NCI-H2196 (cell line): Measurements from ENCODE around the gene DPP8.

Source experiments
- DNase-seq: peaks from one replicate; lab custom pipeline; 2025; ENCODE audit not compliant: unreplicated experiment; lab: John Stamatoyannopoulos, UW

DPP8 gene

DNA sequence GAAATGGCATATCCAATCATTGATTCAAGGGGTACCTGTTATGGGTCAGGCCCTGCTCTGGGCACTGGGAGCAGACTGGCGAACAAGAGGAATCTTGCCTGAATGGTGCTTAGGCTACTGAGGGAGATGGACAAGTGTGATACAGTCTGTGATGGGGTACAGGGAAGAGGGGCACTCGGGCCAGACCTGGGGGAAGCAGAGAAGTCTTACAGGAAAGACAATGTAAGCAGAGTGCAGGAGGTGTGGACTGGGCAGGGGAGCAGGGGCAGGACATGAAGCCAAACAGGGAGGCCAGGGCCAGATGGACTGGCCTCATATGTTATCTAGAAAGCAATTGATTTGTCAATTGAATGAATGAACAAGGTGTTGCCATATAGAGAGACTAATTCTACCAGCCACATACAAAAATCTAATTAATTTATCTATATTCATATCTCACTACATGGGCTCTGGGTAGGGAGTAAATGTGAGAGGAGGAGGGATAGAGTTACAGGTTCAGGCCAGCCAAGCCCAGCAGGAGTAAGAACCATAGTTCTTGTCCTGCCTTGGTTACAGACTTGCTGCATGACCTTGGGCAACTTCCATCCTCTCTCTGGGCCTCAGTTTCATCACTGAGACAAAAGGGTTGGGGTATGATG, 91.2 kb downstream of the DPP8 start:
- DNase-seq, result no peak

- DNase-seq, result no peak
Measured at GRCh38 chr15:65424683-65425082, 92.8 kb downstream of the DPP8 start.

GRCh38 chr15:65423976-65424679, 93.4 kb downstream of the DPP8 start:
- no peak for DNase-seq

- no peak for DNase-seq
Measured at GRCh38 chr15:65423150-65423975, 94.1 kb downstream of the DPP8 start.

- no peak for DNase-seq
Measured at GRCh38 chr15:65421360-65422215, 95.9 kb downstream of the DPP8 start.

DNA sequence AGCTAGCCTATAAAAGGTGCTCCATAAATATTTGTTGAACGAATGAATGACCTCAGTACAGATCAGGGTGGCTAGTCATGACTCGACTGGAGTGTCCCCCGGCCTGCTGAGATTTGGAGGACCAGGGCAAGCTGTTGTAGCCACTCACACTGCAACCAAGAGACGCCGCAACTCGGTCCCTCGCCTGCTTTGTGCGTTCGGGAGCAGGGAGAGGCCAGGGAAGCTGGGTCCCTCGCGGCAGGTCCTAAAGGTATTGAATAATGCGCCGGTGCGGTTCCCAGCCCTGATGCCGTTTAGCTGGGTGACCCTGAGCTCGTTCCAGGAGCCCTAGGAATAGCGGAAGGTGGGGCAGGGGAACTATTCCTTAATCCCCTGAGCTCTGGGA, 96.5 kb downstream of the DPP8 start:
- no peak for DNase-seq

DNA sequence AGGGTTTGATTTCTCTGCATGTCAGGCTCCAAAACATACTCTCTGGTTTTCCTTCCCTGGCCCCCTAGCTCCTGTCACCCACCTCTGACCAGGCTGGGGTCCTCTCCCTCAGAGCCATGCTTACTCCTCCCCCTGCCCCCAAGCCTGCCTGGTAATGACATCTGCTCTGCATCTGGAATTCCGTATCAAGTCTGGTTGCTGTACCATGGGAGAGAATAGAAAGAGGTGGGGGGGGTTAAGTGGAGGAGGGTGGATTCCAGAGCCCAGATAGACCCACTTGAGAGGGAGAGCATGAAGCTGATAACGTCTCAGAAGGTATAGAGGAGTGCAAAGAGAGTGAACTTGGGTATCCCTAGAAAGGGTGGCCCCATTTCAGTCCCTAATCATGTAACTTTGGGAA, 98.9 kb downstream of the DPP8 start:
- DNase-seq, result no peak

- DNase-seq, result no peak
Measured at GRCh38 chr15:65416845-65417416, 100.6 kb downstream of the DPP8 start.

GRCh38 chr15:65414841-65415621, 102.5 kb downstream of the DPP8 start:
- peak; percentile 3 for DNase-seq

GRCh38 chr15:65413760-65414144, 103.7 kb downstream of the DPP8 start:
- no peak for DNase-seq

DNA sequence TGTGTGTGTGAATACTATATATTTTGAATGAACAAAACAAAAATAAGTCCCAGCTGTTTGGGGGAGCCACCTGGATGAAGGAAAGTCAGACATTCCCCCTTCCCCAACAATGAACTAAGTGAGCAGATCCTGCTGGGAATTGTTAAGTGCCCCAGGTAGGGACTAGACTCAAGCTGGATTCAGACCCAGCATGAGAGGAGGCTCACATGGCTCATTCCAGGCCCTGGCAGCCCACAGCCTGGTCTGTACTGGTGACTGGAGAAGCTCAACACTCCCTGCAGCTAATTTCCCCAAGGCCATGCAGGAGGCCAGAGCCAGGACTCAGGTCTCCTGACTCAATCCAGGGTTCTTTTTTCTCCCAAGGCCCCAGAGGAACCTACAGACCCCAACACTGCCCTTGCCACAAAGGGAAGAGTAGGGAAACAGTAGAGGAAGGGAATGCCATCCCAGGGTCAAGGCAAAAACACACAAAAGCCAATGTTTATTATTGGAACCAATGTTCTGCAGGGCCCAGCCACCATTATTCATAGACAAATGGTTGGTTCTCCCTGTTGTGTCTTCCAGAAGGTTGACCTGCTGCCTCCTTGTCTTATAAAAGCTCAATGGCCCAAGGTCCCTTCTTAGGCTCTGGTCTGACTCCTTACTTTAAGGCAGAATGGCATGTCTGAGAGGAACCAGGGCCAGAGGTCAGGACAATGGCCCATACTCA, 104.3 kb downstream of the DPP8 start:
- no peak for DNase-seq

GRCh38 chr15:65412556-65412955, 104.9 kb downstream of the DPP8 start:
- no peak for DNase-seq

- no peak for DNase-seq
Measured at GRCh38 chr15:65411465-65412071, 105.9 kb downstream of the DPP8 start.

DNA sequence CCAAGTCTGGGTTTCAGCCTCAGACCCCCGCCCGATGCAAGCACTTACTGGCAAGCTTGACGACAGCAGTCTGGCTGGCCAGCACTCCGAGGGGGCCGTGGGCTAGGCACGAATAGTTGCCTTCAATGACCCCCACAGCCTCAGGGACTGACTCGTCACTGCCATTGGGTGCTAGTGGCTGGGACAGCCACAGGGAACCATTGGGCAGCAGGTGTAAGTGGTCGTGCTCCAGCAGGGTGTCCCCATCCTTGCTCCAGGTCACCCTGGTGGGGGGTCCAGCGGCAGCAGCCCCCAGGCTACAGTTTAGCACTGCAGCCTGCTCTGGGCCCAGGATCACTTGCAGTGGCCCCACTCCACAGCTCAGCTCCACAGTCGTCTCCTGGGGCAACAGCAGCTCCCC, 106.5 kb downstream of the DPP8 start:
- DNase-seq, result no peak

DNA sequence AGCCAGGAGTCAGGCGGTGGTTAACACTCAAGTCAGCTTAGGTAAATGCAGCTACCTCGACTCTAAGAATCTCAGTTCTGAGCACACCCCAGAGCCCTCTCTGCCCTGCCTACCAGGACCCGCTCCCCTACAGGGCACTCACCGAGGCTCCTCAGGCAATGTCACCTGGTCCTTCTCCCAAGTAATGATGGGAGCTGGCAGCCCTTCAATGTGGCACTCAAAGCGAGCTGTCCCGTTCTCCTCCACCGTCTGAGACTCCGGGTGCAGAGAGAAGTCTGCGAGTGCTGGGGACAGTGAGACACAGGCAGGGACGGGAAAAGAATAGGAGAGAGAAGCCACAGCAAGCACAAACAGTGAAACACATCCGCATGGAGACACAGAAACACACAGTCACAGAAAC, 107.5 kb downstream of the DPP8 start:
- no peak for DNase-seq

DNA sequence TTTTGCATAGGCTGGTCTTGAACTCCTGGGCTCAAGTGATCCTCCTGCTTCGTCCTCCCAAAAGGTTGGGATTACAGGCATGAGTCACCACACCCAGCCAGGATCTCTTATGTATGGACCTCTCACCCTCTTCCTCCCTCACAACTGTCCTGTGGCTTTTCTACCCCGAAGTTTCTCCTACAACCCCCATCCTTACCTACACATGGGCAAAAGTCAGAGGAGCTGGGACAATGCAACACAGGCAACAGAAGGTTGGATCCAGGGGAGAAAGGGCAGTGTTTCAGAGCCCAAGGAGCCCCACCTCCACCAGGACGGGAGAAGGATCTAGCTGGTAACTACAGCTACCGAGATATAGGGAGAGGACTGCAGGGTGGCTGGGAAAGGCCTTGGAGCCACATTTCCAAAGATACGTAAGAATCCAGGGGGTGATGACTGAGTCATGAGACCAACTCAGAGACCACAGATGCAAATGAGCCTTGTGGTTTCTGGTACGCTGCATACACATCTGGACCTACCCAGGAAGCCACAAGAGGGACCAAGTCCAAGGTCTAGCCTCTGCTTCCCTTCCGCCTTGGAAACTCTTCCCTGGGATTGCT, 108.4 kb downstream of the DPP8 start:
- DNase-seq, result no peak

DNA sequence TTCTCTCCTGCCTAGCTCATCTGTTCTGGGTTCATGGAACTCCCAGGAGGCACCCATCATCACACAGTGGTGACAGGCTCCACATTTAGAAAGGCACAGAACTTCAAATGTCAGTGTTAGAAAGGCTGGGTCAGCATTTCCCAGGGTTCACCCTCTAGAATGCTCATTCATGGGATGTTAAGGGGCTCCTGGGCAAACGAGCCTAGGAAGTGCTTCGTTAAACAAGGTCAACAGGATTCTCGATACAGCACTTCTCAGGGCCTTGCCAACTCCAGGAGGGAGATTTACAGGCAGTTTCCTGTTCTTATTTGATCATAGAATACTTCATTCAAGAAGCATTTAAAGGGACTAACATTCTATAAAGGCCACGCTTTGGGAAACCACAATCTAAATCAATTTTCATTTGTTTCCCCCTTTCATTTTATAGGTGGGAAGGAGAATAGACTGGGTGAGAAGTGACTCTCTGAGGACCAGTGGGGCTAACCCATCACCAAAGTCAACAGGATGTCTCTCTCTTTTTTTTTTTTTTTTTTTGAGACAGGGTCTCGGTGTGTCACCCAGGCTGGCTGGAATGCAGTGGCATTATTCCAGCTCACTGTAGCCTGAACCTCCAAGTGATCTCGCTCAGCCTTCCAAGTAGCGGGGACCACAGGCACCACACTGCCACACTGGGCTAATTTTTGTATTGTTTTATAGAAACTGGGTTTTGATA, 109.0 kb downstream of the DPP8 start:
- no peak for DNase-seq

GRCh38 chr15:65406424-65407000, 111.0 kb downstream of the DPP8 start:
- no peak for DNase-seq
